ENCODE measurements around the gene E2F4.
A peak's percentile ranks its signal among the peaks of the same experiment; 100 is the strongest.

The E2F4 gene

DNA sequence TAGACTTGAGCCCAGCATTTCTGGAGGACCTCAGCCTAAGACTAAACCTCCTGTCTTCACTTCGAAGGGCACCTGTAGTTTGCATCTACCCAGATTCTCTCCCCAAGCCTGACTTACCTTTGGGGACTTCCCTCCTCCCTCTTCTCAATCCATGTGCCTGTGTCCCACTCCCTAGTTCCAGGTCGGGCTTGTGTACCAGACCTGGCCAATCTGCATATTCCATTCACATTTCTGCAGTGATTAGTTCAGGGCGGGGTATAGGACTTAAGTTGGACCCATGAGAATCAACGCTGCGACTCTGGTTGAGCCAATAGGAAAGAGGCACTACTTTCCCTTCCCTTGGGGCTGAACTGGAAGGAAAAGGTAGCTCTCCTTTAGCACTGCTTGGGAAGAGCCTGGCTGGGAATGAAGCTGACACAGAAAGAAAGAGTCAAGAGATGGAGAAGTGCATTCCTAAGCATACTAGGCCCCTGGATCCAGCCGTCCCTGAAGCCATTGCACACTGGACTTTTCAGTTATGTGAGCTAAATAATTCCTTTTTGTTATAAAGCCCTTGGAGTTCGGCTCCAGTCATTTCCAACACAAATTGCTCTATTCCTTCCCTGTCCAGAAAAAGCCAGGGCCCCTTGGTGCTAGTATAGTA, 34.7 kb upstream of the E2F4 start:
- Mint-ChIP-seq H3K4me3 (no peak overlapping the region), H3K27ac (no peak overlapping the region), H3K9me3 (peaks cover 4% of the 10 kb centered on the region), H3K4me1 (peaks cover 9% of the 10 kb centered on the region), H3K36me3 (ENCODE audit: low read depth) (no peaks in the 10 kb centered on the region), H3K27me3 (ENCODE audit: low read depth, poor library complexity) (peaks cover 100% of the 10 kb centered on the region)
- no peak for DNase-seq
- TF ChIP-seq, protein P1, sequence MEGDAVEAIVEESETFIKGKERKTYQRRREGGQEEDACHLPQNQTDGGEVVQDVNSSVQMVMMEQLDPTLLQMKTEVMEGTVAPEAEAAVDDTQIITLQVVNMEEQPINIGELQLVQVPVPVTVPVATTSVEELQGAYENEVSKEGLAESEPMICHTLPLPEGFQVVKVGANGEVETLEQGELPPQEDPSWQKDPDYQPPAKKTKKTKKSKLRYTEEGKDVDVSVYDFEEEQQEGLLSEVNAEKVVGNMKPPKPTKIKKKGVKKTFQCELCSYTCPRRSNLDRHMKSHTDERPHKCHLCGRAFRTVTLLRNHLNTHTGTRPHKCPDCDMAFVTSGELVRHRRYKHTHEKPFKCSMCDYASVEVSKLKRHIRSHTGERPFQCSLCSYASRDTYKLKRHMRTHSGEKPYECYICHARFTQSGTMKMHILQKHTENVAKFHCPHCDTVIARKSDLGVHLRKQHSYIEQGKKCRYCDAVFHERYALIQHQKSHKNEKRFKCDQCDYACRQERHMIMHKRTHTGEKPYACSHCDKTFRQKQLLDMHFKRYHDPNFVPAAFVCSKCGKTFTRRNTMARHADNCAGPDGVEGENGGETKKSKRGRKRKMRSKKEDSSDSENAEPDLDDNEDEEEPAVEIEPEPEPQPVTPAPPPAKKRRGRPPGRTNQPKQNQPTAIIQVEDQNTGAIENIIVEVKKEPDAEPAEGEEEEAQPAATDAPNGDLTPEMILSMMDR (IDR thresholded peaks at IDR 0.05), result no peak

GRCh38 chr16:67157892-67158635, 33.9 kb upstream of the E2F4 start:
- TF ChIP-seq, protein P1 (IDR thresholded peaks at IDR 0.05), result no peak
- peak overlapping the region; percentile 66 for H3K4me3 Mint-ChIP-seq
- H3K4me1 Mint-ChIP-seq, result peaks cover 9% of the 10 kb centered on the region
- H3K27ac Mint-ChIP-seq, result no peak overlapping the region
- H3K36me3 Mint-ChIP-seq (ENCODE audit: low read depth), result no peaks in the 10 kb centered on the region
- peaks cover 4% of the 10 kb centered on the region for H3K9me3 Mint-ChIP-seq
- DNase-seq, result no peak
- peaks cover 100% of the 10 kb centered on the region for H3K27me3 Mint-ChIP-seq (ENCODE audit: low read depth, poor library complexity)

- Mint-ChIP-seq H3K27ac (no peak overlapping the region), H3K36me3 (ENCODE audit: low read depth) (no peaks in the 10 kb centered on the region), H3K4me3 (peak overlapping the region; percentile 66), H3K4me1 (peaks cover 9% of the 10 kb centered on the region), H3K27me3 (ENCODE audit: low read depth, poor library complexity) (peaks cover 100% of the 10 kb centered on the region), H3K9me3 (peaks cover 4% of the 10 kb centered on the region)
- TF ChIP-seq, protein P1 (IDR thresholded peaks at IDR 0.05), result no peak
- DNase-seq, result no peak
These were observed 33.0 kb upstream of the E2F4 start for GRCh38 chr16:67158637-67159600.

GRCh38 chr16:67161595-67162058, 30.3 kb upstream of the E2F4 start:
- Mint-ChIP-seq H3K4me3 (no peak overlapping the region), H3K36me3 (ENCODE audit: low read depth) (no peaks in the 10 kb centered on the region), H3K27me3 (ENCODE audit: low read depth, poor library complexity) (peaks cover 99% of the 10 kb centered on the region), H3K4me1 (peaks cover 9% of the 10 kb centered on the region), H3K9me3 (peaks cover 4% of the 10 kb centered on the region), H3K27ac (no peak overlapping the region)
- no peak for DNase-seq
- TF ChIP-seq, protein P1 (IDR thresholded peaks at IDR 0.05), result no peak

DNA sequence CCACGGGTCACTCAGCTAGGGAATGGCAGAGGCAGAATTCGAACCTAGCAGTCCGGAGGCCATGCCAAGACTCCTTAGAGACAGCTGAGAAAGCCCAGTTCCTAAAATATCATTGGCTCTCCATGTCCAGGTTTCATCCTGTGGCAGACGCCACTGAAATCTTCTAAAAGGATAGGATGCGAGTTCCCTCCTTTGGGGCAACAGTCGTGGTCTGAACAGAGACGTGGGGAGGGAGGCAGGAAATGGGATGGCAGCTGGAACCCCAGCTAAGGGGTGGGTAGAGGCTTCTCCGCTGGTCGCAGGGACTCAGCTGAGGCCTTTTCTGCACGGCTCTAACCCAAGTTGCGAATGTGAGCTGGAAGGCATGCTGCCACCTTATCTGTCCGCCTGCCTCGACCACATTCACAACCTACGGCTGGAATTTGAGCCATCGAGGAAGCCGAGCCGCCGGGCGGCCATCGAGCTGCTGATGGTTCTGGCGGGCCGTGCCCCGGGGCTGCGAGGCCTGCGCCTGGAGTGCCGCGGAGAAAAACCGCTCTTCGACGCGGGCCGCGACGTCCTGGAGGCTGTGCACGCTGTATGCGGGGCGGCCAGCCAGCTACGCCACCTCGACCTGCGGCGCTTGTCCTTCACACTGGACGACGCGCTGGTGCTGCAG, 29.3 kb upstream of the E2F4 start:
- no peak for DNase-seq
- Mint-ChIP-seq H3K27ac (no peak overlapping the region), H3K4me1 (peaks cover 9% of the 10 kb centered on the region), H3K27me3 (ENCODE audit: low read depth, poor library complexity) (peaks cover 99% of the 10 kb centered on the region), H3K9me3 (peaks cover 4% of the 10 kb centered on the region), H3K4me3 (peak overlapping the region; percentile 52), H3K36me3 (ENCODE audit: low read depth) (no peaks in the 10 kb centered on the region)
- TF ChIP-seq, protein P1 (IDR thresholded peaks at IDR 0.05), result no peak
